Tibial nerve (tissue), 4 donors: ENCODE data around the gene PAPOLG. TPM values are rescaled to one million over a fixed set of nuclear protein-coding genes. Genes with fewer than 3 reads are reported as not detected.

Experiments
- DNase-seq, 2 donors: peaks; one replicate each; pipeline ENCODE4 v3.0.0-alpha.2; 2019; ENCODE audit warnings: low spot score in 2 of 2
- H3K27ac ChIP-seq, 4 donors: fragments of 200-600 bp; sonication (generic) in 3 of 4; one replicate each; pipeline ENCODE4 v1.5.1; 2017 to 2019; ENCODE audit warnings: mild to moderate bottlenecking in 1 of 4
- H3K27me3 ChIP-seq, 2 donors: fragments of 200-600 bp; sonication (generic) in 1 of 2; one replicate each; pipeline versions ENCODE4 v1.5.1 to v1.6.0; 2017 to 2019
- H3K36me3 ChIP-seq, 3 donors: fragments of 200-600 bp; sonication (generic); one replicate each; pipeline ENCODE4 v1.5.1; 2018 to 2019
- H3K4me1 ChIP-seq, 4 donors: fragments of 200-600 bp; sonication (generic) in 3 of 4; one replicate each; pipeline ENCODE4 v1.5.1; 2017 to 2019
- H3K4me3 ChIP-seq, 4 donors: fragments of 200-600 bp; sonication (generic) in 3 of 4; one replicate each; pipeline ENCODE4 v1.5.1; 2017 to 2019; ENCODE audit warnings: mild to moderate bottlenecking in 1 of 4, moderate library complexity in 1 of 4
- H3K9me3 ChIP-seq, 4 donors: fragments of 200-600 bp; sonication (generic) in 3 of 4; one replicate each; pipeline ENCODE4 v1.5.1; 2017 to 2019
- CTCF ChIP-seq, 5 experiments: fragments of 200-600 bp in 3 of 5; fragments of 450-650 bp in 2 of 5; sonication (generic) in 3 of 5; IDR thresholded peaks; one replicate each; pipeline ENCODE4 v1.5.1; 2016 to 2019; ENCODE audit warnings: antibody characterized with exemption in 5 of 5, mild to moderate bottlenecking in 3 of 5, moderate library complexity in 2 of 5
- EP300 ChIP-seq, 2 donors: sonication (generic); formaldehyde crosslinking; IDR thresholded peaks; one replicate each; pipeline ENCODE4 v1.6.1; 2017; ENCODE audit warnings: antibody characterized with exemption in 2 of 2, mild to moderate bottlenecking in 1 of 2
- POLR2A ChIP-seq, 2 donors: fragments of 450-650 bp; IDR thresholded peaks; one replicate each; pipeline ENCODE4 v1.6.1; 2017; ENCODE audit warnings: antibody characterized with exemption in 2 of 2, mild to moderate bottlenecking in 2 of 2, moderate library complexity in 2 of 2
- WGBS, 2 donors: methylation state at CpG; one replicate each; pipeline ENCODE4 v1.1.5; 2018; 5-methylcytosine and 5-hydroxymethylcytosine counted together
- total RNA-seq, 4 donors: library from RNA; depleted of rRNA; stranded (reverse); fragments of >200 nt; gene quantifications; one replicate each; pipeline ENCODE4 v1.1.0, GENCODE V29; 2016

Gene PAPOLG
- total RNA-seq, 4 donors from 2014 or later = 12.9 to 18.4 (median 14.8) TPM

- H3K27me3 ChIP-seq = no peaks in the 10 kb centered on the region
- 95 to 97% methylated on average over 3 of the region's 3 CpGs for WGBS, 2 donors
These were observed 10.2 kb downstream of the PAPOLG start for GRCh38 chr2:60766283-60766682.

DNA sequence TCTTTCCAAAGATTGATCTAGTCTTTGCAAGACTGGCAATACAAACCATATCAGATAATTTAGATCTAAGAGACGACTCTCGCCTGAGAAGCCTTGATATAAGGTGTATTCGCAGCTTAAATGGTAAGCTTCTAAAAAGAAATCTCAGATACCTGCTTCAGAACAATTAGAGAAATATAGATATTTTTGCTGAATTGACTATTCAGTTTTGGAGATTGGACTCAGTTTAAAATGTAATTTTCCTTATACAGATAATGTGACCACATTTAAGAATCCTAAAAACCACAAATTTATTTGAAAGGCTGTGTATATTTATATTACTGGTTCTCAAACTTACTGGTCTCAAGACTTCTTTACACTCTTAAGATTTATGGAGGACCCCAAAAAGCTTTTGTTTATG is 15.4 kb downstream of the PAPOLG start:
- Histone ChIP-seq H3K27ac (no peak overlapping the region), H3K36me3 (peaks cover 0 to 94% (median 16%) of the 10 kb centered on the region in 3 donors), H3K9me3 (no peaks in the 10 kb centered on the region), H3K4me3 (no peak overlapping the region), H3K27me3 (no peaks in the 10 kb centered on the region), H3K4me1 (no peaks in the 10 kb centered on the region)
- TF ChIP-seq CTCF (IDR thresholded peaks at IDR 0.05) (no peak), EP300 (IDR thresholded peaks at IDR 0.05) (no peak), POLR2A (IDR thresholded peaks at IDR 0.05) (no peak)
- 97 to 98% methylated on average over 3 of the region's 3 CpGs for WGBS, 2 donors
- DNase-seq = no peak

More at GRCh38 chr2:60766283-60766682, 10.2 kb downstream of the PAPOLG start:
- no peak for TF ChIP-seq CTCF (IDR thresholded peaks at IDR 0.05)
- TF ChIP-seq POLR2A (IDR thresholded peaks at IDR 0.05) = no peak
- no peak for TF ChIP-seq EP300 (IDR thresholded peaks at IDR 0.05)
- DNase-seq = no peak
- Histone ChIP-seq H3K4me1 (peaks cover 0 to 3% (median 0%) of the 10 kb centered on the region in 4 donors), H3K27ac (no peak overlapping the region), H3K36me3 (peaks cover 0 to 86% (median 0%) of the 10 kb centered on the region in 3 donors), H3K9me3 (no peaks in the 10 kb centered on the region), H3K4me3 (no peak overlapping the region)

DNA sequence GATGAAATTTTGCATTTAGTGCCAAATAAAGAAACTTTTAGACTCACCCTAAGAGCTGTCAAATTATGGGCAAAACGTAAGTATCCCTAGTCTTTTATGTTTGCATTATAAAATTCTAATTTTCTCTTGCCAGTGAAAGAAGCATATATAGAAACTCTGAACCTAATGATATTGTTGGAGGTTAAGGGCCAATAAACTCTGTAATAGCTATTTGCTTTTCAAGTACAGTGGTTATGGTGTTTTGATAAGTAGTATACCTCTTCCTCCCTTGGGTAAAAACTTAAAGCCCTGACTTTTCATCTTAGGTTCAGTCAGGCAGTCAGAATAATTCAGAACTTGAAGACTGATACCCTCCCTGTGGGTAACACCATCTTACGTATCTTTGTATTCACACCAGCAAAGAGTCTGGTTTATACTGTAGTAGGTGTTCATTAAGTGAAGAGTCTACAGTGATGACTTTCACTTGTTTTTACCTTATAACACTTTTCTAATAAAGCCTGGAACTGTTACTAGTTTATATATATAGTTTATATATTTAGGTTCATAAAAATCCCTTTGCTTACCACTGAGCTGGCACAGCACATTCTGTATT is 19.1 kb downstream of the PAPOLG start:
- Histone ChIP-seq H3K36me3 (peaks cover 0 to 97% (median 24%) of the 10 kb centered on the region in 3 donors), H3K27ac (no peak overlapping the region), H3K4me3 (no peak overlapping the region), H3K27me3 (no peaks in the 10 kb centered on the region), H3K4me1 (no peaks in the 10 kb centered on the region), H3K9me3 (no peaks in the 10 kb centered on the region)
- 86% methylated on average over 2 of the region's 2 CpGs for WGBS, 2 donors
- no peak for DNase-seq
- TF ChIP-seq POLR2A (IDR thresholded peaks at IDR 0.05) (no peak), CTCF (IDR thresholded peaks at IDR 0.05) (no peak), EP300 (IDR thresholded peaks at IDR 0.05) (no peak)

- Histone ChIP-seq H3K36me3 (peaks cover 0 to 95% (median 15%) of the 10 kb centered on the region in 3 donors), H3K4me1 (no peaks in the 10 kb centered on the region), H3K9me3 (no peaks in the 10 kb centered on the region), H3K27ac (no peak overlapping the region), H3K27me3 (no peaks in the 10 kb centered on the region), H3K4me3 (no peak overlapping the region)
- TF ChIP-seq EP300 (IDR thresholded peaks at IDR 0.05) = no peak
- TF ChIP-seq CTCF (IDR thresholded peaks at IDR 0.05) = no peak
- TF ChIP-seq POLR2A (IDR thresholded peaks at IDR 0.05) = no peak
- no peak for DNase-seq
- 97 to 98% methylated on average over 3 of the region's 3 CpGs for WGBS, 2 donors
These were observed 22.3 kb downstream of the PAPOLG start for GRCh38 chr2:60778352-60778751.

GRCh38 chr2:60779426-60779825 is 23.4 kb downstream of the PAPOLG start:
- no peak for DNase-seq
- Histone ChIP-seq H3K4me3 (no peak overlapping the region), H3K27me3 (no peaks in the 10 kb centered on the region), H3K27ac (no peak overlapping the region), H3K4me1 (no peaks in the 10 kb centered on the region), H3K36me3 (peaks cover 0 to 97% (median 15%) of the 10 kb centered on the region in 3 donors), H3K9me3 (no peaks in the 10 kb centered on the region)
- 91 to 92% methylated on average over 5 of the region's 5 CpGs for WGBS, 2 donors
- TF ChIP-seq POLR2A (IDR thresholded peaks at IDR 0.05) = no peak
- TF ChIP-seq EP300 (IDR thresholded peaks at IDR 0.05) = no peak
- no peak for TF ChIP-seq CTCF (IDR thresholded peaks at IDR 0.05)
